Astrocyte (in vitro differentiated cells and primary cell): ENCODE data around the gene TLE5. TPM values are rescaled to one million over a fixed set of nuclear protein-coding genes. Genes with fewer than 3 reads are reported as not detected.

Source experiments
- DNase-seq: peaks from one replicate; pipeline ENCODE4 v3.0.0-alpha.2; 2010; ENCODE audit warnings: low read depth
- FAIRE-seq: peaks from 2 replicates; lab custom pipeline; 2011; peaks lifted over from hg19 to GRCh38; lab: Jason Lieb, UNC
- H2AFZ ChIP-seq: 2 replicates; pipeline ENCODE4 v1.6.0; 2012; ENCODE audit warnings: low read depth, low read length, inconsistent platforms
- H3K27ac ChIP-seq: 2 replicates; pipeline ENCODE4 v1.5.1; 2011; ENCODE audit warnings: low read depth, low read length, inconsistent platforms
- H3K27me3 ChIP-seq: 2 replicates; pipeline ENCODE4 v1.6.0; 2011; ENCODE audit warnings: low read length, inconsistent platforms; ENCODE audit not compliant: insufficient read depth
- H3K36me3 ChIP-seq: 2 replicates; pipeline ENCODE4 v1.5.1; 2011; ENCODE audit warnings: low read length, inconsistent platforms; ENCODE audit not compliant: insufficient read depth
- H3K4me1 ChIP-seq: 2 replicates; pipeline ENCODE4 v1.5.1; 2011; ENCODE audit warnings: low read length, inconsistent platforms; ENCODE audit not compliant: insufficient read depth
- H3K4me2 ChIP-seq: 2 replicates; pipeline ENCODE4 v1.6.0; 2012; ENCODE audit warnings: low read length, inconsistent platforms
- H3K4me3 ChIP-seq: 2 replicates; pipeline ENCODE4 v1.5.1; 2011; ENCODE audit warnings: low read depth, mild to moderate bottlenecking, low read length, inconsistent platforms; ENCODE audit not compliant: insufficient read depth
- H3K79me2 ChIP-seq: 2 replicates; pipeline ENCODE4 v1.6.0; 2012; ENCODE audit warnings: mild to moderate bottlenecking, low read length, inconsistent platforms; ENCODE audit not compliant: insufficient read depth
- H3K9ac ChIP-seq: 2 replicates; pipeline ENCODE4 v1.6.0; 2012; ENCODE audit warnings: mild to moderate bottlenecking, low read length, inconsistent platforms
- H3K9me3 ChIP-seq: 2 replicates; pipeline ENCODE4 v1.5.1; 2012; ENCODE audit warnings: low read depth, mild to moderate bottlenecking, low read length, inconsistent platforms; ENCODE audit not compliant: insufficient read depth
- H4K20me1 ChIP-seq: 2 replicates; pipeline ENCODE4 v1.6.0; 2012; ENCODE audit warnings: low read length, inconsistent platforms; ENCODE audit not compliant: insufficient read depth
- H3K27ac Mint-ChIP-seq: one replicate; pipeline ENCODE4 v1.8.0; 2021; ENCODE audit warnings: mild to moderate bottlenecking, mixed read lengths; ENCODE audit not compliant: unreplicated experiment
- H3K27me3 Mint-ChIP-seq: one replicate; pipeline ENCODE4 v1.8.0; 2021; ENCODE audit warnings: low read depth, mixed read lengths; ENCODE audit not compliant: unreplicated experiment
- H3K36me3 Mint-ChIP-seq: one replicate; pipeline ENCODE4 v1.8.0; 2021; ENCODE audit warnings: low read depth, mixed read lengths; ENCODE audit not compliant: unreplicated experiment
- H3K4me1 Mint-ChIP-seq: one replicate; pipeline ENCODE4 v1.8.0; 2021; ENCODE audit warnings: low read depth, mixed read lengths; ENCODE audit not compliant: unreplicated experiment
- H3K4me3 Mint-ChIP-seq: one replicate; pipeline ENCODE4 v1.8.0; 2021; ENCODE audit warnings: mild to moderate bottlenecking, moderate library complexity, mixed read lengths; ENCODE audit not compliant: unreplicated experiment
- H3K9me3 Mint-ChIP-seq: one replicate; pipeline ENCODE4 v1.8.0; 2021; ENCODE audit warnings: mild to moderate bottlenecking, mixed read lengths; ENCODE audit not compliant: unreplicated experiment
- CTCF ChIP-seq: IDR thresholded peaks from 2 replicates; pipeline ENCODE4 v1.5.1; 2011; ENCODE audit warnings: low read depth, mild to moderate bottlenecking, inconsistent platforms, low read length, moderate library complexity; ENCODE audit not compliant: insufficient read depth
- EZH2 ChIP-seq: IDR thresholded peaks from 2 replicates; pipeline ENCODE4 v1.6.1; 2012; ENCODE audit warnings: mild to moderate bottlenecking, low read length, inconsistent platforms; ENCODE audit not compliant: insufficient read depth
- total RNA-seq: library from RNA; stranded (reverse); gene quantifications from 2 replicates; pipeline ENCODE4 v1.2.1, GENCODE V29; 2021

The TLE5 gene
- total RNA-seq, 1 donor from 2014 or later = 210 TPM

- no peaks in the 10 kb centered on the region for H3K9me3 Mint-ChIP-seq
- Histone ChIP-seq H3K4me2 (peak overlapping the region; percentile 69), H4K20me1 (peaks cover 86% of the 10 kb centered on the region), H3K9me3 (no peaks in the 10 kb centered on the region), H3K27ac (peak overlapping the region; percentile 6), H3K27me3 (no peaks in the 10 kb centered on the region), H3K9ac (peak overlapping the region; percentile 37), H3K79me2 (peaks cover 86% of the 10 kb centered on the region), H3K4me1 (peaks cover 25% of the 10 kb centered on the region), H2AFZ (no peak overlapping the region), H3K4me3 (no peak overlapping the region), H3K36me3 (no peaks in the 10 kb centered on the region)
- peaks cover 12% of the 10 kb centered on the region for H3K4me1 Mint-ChIP-seq
- peaks cover 4% of the 10 kb centered on the region for H3K27me3 Mint-ChIP-seq
- no peak for DNase-seq
- TF ChIP-seq CTCF (no peak), EZH2 (no peak)
- no peaks in the 10 kb centered on the region for H3K36me3 Mint-ChIP-seq
- no peak for FAIRE-seq
- no peak overlapping the region for H3K4me3 Mint-ChIP-seq
- H3K27ac Mint-ChIP-seq = peak overlapping the region; percentile 11
Observed at GRCh38 chr19:3098515-3099346, 36.4 kb upstream of the TLE5 start.

DNA sequence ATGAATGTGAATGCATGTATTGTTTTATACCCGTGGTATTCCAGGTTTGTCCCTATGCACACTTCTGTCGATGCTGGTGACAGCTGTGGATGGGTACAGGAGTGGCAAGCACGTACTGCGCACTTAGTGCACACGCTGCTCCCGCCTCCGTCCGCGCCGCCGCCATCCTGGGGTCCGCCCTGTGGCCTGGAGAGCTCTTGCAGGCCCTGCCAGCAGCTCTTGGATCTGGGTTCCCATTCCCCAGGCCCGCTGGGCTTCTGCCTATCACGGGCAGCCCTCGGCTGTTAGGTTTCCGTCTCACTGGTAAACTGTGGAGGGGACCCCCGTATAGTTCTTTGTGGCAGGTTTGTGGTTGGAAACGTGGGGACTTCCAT is 35.8 kb upstream of the TLE5 start:
- Mint-ChIP-seq H3K36me3 (no peaks in the 10 kb centered on the region), H3K9me3 (no peaks in the 10 kb centered on the region), H3K27me3 (peaks cover 4% of the 10 kb centered on the region), H3K4me1 (peaks cover 12% of the 10 kb centered on the region), H3K4me3 (no peak overlapping the region), H3K27ac (no peak overlapping the region)
- FAIRE-seq (no peak), DNase-seq (no peak)
- TF ChIP-seq CTCF (no peak), EZH2 (no peak)
- Histone ChIP-seq H3K9me3 (no peaks in the 10 kb centered on the region), H3K4me3 (no peak overlapping the region), H3K27me3 (no peaks in the 10 kb centered on the region), H2AFZ (no peak overlapping the region), H3K79me2 (peaks cover 85% of the 10 kb centered on the region), H3K36me3 (no peaks in the 10 kb centered on the region), H3K4me2 (peak overlapping the region; percentile 69), H4K20me1 (peaks cover 85% of the 10 kb centered on the region), H3K4me1 (peaks cover 25% of the 10 kb centered on the region), H3K9ac (peak overlapping the region; percentile 37), H3K27ac (no peak overlapping the region)

DNA sequence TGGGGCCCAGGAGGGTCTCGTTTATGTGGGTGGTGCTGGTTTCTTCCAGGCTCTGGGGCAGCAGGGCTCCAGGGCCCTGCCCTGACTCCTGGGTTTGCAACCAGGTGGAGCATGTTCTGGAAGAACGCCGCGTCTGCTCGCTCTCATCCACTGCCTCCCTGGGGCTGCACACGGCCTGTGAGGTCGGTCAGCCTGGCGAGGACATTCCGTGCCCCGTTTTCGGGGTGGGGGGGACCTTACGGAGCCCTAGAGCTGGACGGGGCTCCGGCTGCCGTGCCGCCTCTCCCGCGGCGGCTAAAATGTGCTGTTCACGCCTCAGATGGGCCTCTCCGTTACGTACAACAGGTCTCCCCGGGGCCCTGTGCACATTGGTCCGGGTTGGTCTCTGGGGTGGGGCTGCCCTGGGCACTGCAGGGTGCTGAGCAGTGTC is 35.2 kb upstream of the TLE5 start:
- no peaks in the 10 kb centered on the region for H3K9me3 ChIP-seq
- no peak for TF ChIP-seq EZH2
- TF ChIP-seq CTCF = no peak
- DNase-seq (no peak), FAIRE-seq (no peak)
- H3K4me1 ChIP-seq = peaks cover 25% of the 10 kb centered on the region
- no peaks in the 10 kb centered on the region for H3K36me3 ChIP-seq
- no peak overlapping the region for H3K9ac ChIP-seq
- no peak overlapping the region for H3K4me2 ChIP-seq
- Mint-ChIP-seq H3K27me3 (peaks cover 4% of the 10 kb centered on the region), H3K27ac (no peak overlapping the region), H3K4me3 (no peak overlapping the region), H3K9me3 (no peaks in the 10 kb centered on the region), H3K4me1 (peaks cover 12% of the 10 kb centered on the region), H3K36me3 (no peaks in the 10 kb centered on the region)
- no peak overlapping the region for H3K27ac ChIP-seq
- H2AFZ ChIP-seq = no peak overlapping the region
- H3K79me2 ChIP-seq = peaks cover 80% of the 10 kb centered on the region
- no peak overlapping the region for H3K4me3 ChIP-seq
- peaks cover 80% of the 10 kb centered on the region for H4K20me1 ChIP-seq
- no peaks in the 10 kb centered on the region for H3K27me3 ChIP-seq
